Measurements from ENCODE around the gene KCNH8.

Gene KCNH8

DNA sequence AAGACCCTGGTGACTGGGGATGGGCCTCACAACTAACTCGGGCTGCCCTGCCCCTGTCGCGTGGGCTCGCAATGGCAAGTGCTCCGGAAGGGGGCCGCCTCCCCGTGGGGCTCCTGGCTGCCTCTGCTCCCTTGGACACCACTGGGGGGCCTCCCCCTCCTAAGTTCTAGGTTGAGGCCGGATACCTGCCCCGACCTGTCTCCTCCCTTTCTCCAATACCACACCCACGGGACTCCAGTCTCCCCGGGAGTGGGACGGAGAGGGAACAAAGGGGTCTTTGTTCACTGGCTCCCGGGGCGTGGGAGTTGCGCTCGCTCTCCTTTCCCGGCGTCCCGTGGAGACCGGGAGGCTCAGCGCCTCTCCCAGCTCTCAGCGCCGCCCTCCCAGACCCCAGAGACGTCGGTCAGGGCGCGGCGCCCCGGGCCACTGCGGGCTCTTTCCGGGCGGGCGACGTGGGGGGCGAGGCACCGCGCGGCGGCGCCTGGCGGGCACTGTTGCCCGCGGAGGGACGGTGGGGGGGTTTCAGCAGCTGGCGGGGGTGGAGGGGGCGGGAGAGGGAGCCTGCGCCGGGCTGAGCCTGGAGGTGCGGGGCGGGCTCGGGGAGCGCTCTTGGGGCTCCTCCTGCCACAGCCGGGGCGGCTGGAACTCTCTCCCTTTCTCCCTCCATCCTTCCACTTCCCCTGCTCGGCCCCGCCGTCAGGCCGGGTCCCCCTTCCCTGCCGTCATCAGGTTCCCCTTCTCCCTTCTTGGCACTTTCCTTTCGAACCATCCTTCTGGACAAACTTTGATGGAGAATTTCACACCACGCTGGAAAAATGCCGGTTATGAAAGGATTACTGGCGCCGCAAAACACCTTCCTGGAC lies at the start of gene KCNH8:
Gene KCNH8 (plus strand): TSS at position 606 of the 863 bp plus-strand sequence. CDS start 210 bp downstream, at position 816.
- DNase-seq, result peak; percentile 82 to 90

DNA sequence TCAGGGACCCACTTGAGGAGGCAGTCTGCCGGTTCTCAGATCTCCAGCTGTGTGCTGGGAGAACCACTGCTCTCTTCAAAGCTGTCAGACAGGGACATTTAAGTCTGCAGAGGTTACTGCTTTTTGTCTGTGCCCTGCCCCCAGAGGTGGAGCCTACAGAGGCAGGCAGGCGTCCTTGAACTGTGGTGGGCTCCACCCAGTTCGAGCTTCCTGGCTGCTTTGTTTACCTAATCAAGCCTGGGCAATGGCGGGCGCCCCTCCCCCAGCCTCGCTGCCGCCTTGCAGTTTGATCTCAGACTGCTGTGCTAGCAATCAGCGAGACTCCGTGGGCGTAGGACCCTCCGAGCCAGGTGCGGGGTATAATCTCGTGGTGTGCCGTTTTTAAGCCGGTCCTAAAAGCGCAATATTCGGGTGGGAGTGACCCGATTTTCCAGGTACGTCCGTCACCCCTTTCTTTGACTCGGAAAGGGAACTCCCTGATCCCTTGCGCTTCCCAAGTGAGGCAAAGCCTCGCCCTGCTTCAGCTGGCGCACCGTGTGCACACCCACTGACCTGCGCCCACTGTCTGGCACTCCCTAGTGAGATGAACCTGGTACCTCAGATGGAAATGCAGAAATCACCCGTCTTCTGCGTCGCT lies 45.5 kb upstream of the KCNH8 start:
- DNase-seq, result peak in 1 of 2 experiments; percentile 29

DNA sequence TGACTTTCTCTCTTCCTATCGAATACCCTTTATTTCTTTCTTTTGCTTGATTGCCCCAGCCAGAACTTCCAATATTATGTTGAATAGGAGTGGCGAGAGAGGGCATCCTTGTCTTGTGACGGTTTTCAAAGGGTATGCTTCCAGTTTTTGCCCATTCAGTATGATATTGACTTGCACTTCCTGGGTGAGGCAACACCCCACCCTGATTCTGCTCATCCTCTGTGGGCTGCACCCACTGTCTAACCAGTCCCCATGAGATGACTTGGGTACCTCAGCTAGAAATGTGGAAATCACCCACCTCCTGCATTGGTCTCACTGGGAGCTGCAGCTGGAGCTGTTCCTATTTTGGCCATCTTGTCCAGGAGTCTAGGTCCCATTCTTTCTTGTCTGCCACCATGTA lies 44.8 kb upstream of the KCNH8 start:
- DNase-seq, result no peak

DNA sequence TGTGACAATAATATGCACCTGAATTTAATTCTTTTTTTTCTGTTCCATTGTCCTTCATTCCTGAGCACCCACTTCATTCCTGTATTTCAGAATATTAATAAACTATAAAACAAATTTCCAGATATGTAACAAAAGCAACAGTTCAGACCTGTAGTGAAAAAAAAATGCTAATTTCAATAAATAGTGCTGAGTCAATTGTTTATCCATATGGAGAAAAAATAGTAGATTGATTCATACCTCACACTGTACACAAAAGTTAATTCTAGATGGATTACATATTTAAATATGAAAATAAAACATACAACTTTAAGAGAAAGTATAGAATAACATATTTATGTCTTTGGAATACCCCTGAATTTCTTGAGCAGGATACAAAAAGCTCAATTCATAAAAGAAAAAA lies 43.9 kb upstream of the KCNH8 start:
- DNase-seq, result no peak

DNA sequence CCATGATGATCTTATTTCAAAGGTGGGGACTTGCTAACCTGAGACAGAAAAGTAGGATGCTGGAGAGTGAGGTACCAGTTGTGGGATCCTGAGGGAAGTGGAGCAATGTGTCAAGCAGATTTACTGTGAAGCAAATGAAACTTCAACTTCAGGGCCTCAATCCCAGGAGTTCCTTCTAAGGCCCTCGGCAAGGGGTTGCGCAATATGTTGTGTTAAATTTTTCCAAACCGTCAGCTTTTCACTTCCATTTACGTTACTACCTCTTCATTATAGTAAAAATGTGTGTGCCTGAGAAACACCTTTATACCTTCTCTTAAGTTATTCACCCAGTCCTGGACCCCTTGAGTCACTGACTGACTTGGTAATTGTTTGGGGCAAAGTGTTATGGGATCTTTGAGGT lies 42.5 kb upstream of the KCNH8 start:
- no peak for DNase-seq

DNA sequence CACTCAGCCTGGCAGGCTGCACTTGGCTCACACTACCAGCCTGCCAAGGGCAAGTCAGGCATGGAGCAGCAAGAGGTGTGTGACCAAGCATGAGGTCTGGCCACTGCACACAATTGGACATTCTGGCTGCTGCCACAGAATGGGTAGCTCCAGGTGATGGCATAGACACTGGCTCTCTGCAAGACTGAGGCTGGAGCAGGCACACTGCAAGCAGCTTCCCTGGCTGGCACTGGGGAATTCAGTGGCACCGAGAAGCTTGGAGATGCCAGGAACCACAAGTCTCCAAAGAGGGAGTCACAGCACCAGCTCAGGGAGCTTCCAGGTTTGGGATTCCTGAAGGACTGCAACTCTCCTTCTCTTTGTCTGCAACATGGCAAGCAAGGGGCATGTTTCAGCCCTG lies 42.0 kb upstream of the KCNH8 start:
- DNase-seq, result no peak

DNA sequence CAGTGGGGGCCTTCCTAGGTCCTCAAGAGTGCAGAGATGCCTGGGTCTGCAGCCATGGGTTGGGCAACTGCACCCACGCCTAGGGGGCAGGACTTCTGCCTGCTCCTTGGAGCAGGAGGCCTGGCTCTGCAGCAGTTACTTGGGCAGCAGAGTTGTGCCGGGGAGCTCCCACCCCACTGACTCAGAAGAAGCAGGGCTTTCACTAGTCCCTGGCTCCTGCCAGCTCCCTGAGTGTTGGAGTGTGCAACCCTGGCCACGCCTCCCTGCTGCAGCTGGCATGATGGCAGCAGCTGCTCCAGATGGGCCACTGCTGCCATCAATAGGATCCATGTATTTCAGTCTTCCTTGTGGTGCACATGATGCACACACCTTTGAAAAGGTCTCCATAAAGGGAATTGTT lies 40.6 kb upstream of the KCNH8 start:
- no peak for DNase-seq

DNA sequence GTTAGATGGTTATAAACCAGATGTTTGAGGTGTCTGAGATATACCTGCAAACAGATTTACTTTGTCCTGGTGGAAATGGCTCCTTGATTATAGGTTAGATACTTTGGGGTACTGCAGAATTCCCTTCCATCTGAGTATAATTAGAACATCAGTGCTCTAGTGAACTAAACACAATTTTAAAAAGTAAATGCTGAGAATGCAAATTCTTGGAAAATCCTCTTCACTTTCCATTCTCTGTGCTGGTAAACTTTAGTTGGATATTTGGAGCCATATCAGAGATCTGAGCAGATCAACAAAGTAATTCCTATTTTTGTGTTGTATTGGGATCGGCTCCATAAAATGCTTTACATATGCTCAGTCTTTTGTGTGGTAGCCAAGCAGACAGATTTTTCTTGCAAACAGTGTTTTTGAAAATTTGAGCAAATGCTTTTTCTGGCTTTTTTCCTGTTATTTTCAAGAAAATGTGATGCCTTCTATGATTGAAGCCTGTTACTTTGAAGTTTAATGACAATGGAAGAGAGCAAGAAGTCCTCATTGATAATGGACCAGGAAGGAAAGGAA lies 37.9 kb upstream of the KCNH8 start:
- DNase-seq, result no peak

DNA sequence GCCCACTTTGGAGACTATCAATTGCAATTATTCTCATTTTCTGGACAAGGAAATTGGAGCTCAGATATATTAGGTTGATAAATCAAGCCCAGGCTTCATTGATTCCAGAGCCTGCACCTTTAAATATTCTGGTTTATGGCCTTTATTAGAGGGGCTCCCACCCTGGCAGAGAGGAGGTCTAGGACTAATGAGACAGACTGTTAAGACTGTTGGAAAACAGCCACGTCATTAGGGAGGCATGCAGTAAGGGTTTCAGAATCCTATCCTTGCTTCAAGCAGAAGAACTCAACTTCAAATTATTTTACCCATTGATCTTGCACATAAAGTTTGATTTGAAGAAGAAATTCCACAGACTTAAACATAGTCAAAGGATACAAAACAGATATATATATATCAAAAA lies 33.8 kb upstream of the KCNH8 start:
- DNase-seq, result no peak

DNA sequence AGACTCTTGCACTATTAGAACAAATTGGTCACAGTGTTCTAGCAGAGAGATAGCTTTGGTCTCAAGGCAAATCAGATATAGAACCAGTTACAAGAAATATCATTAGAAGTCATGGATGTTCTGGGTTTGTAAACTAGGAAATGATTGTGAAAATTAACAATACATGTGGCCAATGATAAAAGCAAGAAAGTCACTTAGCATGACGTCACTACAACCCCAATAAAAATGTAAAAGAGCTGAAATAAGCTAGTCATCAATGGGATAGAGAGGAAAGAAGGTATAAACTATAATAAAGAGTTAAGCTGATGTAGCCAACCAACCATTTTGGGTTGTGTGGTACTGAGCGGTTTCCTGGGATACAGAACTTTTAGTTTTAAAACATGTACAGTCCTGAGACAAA lies 32.1 kb upstream of the KCNH8 start:
- no peak for DNase-seq

DNA sequence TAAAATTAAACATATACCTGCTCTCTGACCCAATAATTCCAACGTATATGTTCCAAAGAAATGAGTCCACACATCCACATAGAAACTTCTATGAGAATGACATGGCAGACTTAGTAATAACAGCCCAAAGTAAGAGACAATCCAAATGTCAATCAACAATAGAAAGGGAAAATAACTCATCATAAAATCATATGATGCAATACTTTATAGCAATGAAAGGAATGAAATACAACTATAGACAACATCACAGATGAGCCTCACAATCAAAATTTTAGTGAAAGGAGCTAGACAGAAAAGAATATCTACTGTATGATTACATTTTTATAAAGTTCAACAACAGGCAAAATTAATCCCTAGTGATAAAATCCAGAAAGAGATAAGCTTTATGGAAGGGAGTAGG lies 23.6 kb upstream of the KCNH8 start:
- DNase-seq, result no peak

DNA sequence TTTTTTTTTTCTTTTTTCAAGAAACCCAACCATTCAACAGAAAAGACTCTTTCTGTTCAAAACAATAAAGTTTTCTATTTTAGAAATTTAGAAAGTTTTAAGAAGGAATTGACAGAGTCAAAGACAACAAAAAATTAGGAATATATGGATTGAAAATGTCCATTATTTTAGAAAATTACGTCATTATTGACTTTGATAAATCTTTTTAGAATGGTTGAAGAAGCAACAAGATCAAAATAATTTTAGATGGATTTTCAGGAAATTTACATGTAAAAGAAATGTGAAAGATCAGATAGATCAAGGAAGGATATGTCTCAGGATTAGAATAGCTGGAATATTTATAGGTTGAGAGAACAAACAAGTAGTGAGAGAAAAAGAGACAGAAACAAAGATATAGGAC lies 8.4 kb upstream of the KCNH8 start:
- no peak for DNase-seq

DNA sequence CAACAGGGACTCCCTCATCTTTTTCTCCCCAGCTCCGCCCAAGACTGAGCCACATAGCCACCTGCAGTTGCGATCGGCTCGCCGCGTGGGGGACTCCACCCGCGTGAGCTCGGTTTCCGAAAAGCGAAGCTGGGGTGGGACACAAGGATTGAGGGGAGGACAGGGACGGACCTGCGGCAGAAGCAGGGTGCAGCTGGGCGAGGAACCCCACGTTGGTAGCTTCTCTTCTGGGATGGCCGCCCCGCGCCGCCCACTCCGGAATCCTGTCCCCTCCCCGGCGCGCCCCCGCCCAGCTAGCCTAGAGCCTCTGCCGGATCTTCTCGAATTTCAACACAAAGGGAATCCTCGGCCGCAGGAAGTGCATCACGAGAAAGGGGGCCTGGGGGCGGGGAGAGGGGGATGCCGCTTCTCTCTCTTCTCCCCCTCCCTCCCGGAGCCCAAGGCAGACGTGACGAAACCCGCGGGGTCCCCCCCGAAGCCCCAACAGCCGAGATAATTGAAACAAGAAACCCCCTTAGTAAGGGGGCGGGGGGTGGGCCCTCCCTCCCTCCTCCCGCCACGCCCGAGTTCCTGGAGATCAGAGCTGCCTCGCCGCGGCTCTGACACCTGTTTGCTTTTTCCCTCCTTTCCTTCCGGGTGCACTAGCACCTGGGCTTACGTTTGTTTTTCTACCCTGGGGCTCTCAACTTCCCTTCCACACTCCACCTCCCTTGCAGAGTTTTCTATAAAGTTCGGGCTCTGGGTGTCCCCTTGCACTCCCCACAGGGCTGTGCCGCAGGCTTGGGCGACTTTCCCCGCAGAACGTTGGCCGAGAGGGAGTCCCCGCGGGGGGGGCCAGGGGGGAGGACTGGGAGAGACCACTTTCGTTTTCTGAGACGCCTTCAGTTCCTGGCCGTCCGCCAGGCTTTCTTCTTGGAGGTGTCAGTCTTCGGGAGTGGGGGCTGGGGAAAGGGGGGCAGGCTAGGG lies 1.3 kb upstream of the KCNH8 start:
- peak; percentile 88 to 94 for DNase-seq

DNA sequence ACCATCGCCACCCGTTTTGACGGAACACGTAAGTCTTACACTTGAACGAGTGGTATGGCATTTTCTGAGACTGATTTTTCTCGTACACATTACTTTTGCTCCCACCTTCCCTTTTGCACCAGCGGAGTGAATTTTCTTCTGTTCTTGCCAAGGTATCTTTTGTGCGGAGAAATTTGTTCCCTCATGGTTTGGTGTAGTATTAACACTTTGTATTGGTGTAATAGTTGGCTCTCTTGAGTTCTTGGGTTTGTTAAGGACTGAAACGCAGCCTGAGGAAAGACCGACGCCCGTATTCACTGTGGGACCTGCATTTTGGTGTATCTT lies 420 bp downstream of the KCNH8 start:
- peak; percentile 12 to 27 for DNase-seq

DNA sequence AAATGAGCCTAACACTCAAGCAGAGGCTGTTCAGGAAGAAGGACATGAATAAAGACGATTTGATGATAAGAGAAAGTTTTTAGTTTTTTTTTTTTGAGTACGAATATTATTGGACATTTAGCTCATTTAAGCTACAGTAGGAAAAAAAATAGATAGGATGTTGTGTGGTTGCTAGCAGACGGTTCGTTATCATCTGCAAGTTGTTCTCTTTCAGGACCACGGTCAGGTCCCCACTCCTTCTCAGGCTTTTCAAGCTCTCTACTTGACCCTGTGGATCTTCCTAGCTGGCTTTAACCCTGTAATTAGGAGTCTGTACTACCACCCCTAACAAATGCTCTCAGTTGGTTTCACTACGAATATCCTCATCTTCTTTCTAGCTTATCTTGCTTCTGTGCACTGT lies 1.1 kb downstream of the KCNH8 start:
- DNase-seq, result peak; percentile 4 to 26

DNA sequence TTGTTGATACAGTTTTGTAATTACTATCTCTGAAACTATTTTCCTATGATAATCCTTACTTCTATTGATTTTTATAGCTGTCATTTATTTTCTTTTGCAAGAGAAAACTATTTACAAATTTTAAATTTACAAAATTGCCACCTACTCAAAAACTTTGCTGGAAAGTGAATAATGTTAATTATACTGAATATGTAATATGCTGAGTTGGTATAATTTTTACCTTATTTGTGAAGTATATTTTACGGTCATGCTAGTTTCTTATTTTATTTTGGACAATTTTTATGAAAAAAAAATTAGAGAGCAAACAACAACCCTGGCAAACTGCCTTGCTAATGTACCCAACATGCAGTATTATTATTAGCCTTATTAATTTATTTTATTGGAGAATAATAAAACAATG lies 2.9 kb downstream of the KCNH8 start:
- DNase-seq, result no peak

DNA sequence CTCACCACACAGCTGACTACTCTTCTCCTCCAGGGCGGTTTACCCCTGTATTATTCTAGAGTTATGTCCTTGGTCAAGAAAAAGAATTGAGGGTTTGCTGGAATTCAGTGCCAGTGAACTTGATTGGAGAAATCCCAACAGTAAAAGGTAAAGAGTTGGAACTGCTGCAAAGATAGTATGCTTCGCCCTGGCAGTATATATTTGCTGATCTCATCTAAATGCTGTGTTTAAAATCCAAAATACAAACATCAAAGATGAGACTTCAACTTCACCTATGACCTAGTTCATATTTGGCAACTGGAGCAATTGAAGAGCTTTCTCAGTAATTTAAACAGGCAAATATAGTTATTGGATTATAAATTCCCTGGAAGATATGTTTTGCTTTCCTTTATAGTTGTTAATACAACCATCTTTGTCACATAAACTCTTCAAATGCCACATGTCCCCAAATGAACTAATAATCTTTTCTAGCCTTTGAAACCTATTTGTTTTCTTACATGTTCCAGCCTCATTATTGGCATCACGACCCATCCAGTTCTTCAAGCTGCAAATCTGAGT lies 6.5 kb downstream of the KCNH8 start:
- DNase-seq, result no peak

DNA sequence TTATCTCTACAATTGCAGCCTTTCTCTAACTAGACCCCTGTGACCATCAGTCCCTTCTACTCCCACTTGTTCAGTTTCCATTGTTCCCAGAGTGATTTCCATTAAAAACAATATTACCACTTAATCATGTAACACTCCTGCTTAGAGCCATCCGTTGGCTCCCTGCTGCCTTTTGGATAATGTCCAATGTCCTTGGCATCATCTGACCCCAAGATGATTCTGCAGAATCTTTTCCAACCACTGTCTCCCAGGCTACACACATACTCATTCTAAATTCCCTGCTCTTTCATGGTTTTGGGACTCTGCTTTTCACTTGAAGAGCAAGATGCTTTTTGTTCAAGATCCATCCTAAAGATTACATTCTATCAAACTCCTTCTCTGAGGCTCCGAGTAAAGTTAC lies 7.1 kb downstream of the KCNH8 start:
- DNase-seq, result no peak

DNA sequence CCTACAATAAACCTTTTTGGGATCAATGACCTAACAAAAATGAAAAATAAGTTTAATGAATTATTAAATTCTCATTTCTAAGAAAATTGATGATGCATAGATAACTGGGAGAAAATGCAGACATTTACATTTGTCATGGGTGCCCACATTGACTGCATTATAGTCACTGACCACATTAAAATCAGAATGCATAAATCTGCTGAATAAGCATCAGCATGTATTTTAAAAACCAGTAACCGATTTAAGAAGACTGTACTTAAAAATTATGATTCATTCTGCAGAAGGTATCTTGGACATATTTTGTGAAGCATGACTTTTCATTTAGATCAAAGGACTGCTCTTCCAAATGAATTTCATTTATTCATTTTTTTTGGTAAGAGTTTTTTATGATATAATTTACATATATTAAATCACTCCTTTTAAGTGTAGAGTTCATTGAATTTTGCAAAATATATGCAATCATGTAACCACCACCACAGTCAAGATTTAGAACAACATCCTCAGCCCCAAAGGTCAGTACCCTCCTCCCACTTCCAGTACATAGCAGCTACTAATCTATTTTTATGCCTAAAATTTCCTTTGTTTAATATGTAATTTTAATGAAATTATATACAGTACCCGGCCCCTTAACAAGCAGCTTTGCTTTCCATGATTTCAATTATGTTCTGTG lies 11.8 kb downstream of the KCNH8 start:
- DNase-seq, result no peak

DNA sequence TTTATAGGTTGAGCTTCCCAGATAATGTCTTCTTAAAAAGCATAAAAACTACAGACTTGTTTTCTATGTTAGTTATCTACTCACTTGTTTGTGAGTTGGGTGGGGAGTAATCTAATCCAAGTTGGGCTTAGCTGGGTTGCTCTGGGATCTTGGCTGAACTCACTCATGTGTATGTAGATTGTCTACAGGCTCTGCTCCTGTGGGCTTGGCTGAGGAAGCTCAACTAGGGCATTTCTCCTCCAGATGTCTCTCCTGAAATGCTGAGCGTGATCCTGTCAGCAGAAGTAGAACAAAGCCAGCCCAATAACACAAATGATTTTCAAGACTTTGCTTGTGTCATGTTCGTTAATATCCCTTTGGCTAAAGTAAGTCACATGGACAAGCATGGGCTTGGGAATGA lies 17.3 kb downstream of the KCNH8 start:
- no peak for DNase-seq

DNA sequence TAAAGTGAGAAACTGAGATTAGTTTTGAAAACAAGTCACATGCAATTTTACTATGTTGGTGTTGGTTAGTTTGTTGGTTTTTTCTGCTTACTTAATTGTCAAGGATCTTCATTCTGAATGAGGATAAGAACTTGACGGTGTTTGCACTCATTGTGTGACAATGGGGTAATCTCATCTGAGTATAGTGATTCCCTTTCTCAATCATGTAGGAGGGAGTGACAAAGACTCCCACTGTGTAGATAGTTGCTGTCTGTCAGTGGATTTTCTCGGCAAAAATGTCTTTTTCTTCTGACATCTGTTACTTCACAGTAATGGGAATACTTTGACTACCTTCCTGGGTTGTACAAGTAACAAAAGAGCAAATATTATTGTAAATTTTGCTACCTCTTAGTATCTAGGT lies 23.5 kb downstream of the KCNH8 start:
- DNase-seq, result no peak

DNA sequence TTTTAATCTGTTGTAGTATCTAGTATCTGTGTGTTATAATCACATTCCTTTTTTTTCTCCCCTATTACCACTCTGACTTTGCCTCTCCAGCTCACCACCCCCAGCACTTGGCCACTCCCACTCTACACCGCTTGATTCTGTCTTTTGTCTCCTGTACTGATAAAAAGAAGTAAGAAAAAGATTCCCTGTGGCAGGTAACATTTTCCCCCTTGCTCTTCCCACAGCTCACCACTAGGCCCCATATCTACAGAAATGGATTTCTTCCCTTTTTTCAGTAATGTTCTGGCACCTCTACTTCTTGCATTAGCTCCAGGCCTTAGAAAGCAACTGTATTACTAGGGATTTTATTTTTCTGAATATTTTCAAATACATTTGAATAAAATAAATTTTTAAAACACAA lies 25.6 kb downstream of the KCNH8 start:
- no peak for DNase-seq

Measured in NCI-H526 (cell line).